Activated CD8-positive, alpha-beta T cell treated with anti-CD3 and anti-CD28 coated beads for 36 hours (primary cell): ENCODE results near the gene ABHD8. TPM values are rescaled to one million over a fixed set of nuclear protein-coding genes. Genes with fewer than 3 reads are reported as not detected.
A peak's percentile ranks its signal among the peaks of the same experiment; 100 is the strongest.

ENCODE experiments used
- ATAC-seq: fragments of 200-7000 bp; cut with Tn5 transposase; one replicate; pipeline ENCODE4 v1.10.0; 2021; ENCODE audit warnings: mild to moderate bottlenecking, moderate library complexity
- CTCF ChIA-PET: fragments of 350-600 bp; sonication (Branson Sonifier 250); formaldehyde crosslinking; loops from one replicate; lab custom pipeline; 2021; ENCODE audit warnings: antibody characterized with exemption; lab: Charles Lee
- POLR2A ChIA-PET: fragments of 350-600 bp; sonication (Branson Sonifier 250); formaldehyde crosslinking; loops from one replicate; lab custom pipeline; 2021; ENCODE audit warnings: antibody characterized with exemption; lab: Charles Lee
- DNase-seq: peaks from one replicate; pipeline ENCODE4 v3.0.0-alpha.2; 2020
- H3K27ac Mint-ChIP-seq: one replicate; pipeline ENCODE4 v1.8.0; 2021; ENCODE audit warnings: mild to moderate bottlenecking, mixed read lengths
- H3K27me3 Mint-ChIP-seq: one replicate; pipeline ENCODE4 v1.8.0; 2021; ENCODE audit warnings: mixed read lengths
- H3K36me3 Mint-ChIP-seq: one replicate; pipeline ENCODE4 v1.8.0; 2021; ENCODE audit warnings: low read depth, mixed read lengths
- H3K4me1 Mint-ChIP-seq: one replicate; pipeline ENCODE4 v1.8.0; 2021; ENCODE audit warnings: low read depth, mixed read lengths
- H3K4me3 Mint-ChIP-seq: one replicate; pipeline ENCODE4 v1.8.0; 2021; ENCODE audit warnings: mild to moderate bottlenecking, moderate library complexity, mixed read lengths
- H3K9me3 Mint-ChIP-seq: one replicate; pipeline ENCODE4 v1.8.0; 2021; ENCODE audit warnings: mixed read lengths
- CTCF ChIP-seq: fragments of 200-600 bp; IDR thresholded peaks from one replicate; pipeline ENCODE4 v1.8.0; 2022; ENCODE audit warnings: antibody characterized with exemption, mild to moderate bottlenecking
- intact Hi-C: fragments of 100-400 bp; cut with micrococcal nuclease; formaldehyde crosslinking; loops from one replicate; pipeline ENCODE4 v1.10.0; 2022
- total RNA-seq, 2 experiments: library from RNA; stranded (reverse); gene quantifications; one replicate each; pipeline ENCODE4 v1.2.3, GENCODE V29; 2021

The ABHD8 gene
- total RNA-seq, 2 experiments from 2014 or later, result 5.0 to 6.0 TPM

- peak within 1 kb of the TSS; percentile 95 for H3K27ac Mint-ChIP-seq
- ATAC-seq (peak; percentile 83), DNase-seq (peak; percentile 100)
- no peak for TF ChIP-seq CTCF
- POLR2A ChIA-PET, result interaction anchor here (0.5 to 2.5 kb wide), 9 partner anchors 15 to 82 kb away, joined by 3 to 7 read pairs (median 4); no protein-coding TSS in a partner anchor
- peaks cover 4% of the 10 kb centered on the region for H3K36me3 Mint-ChIP-seq
- CTCF ChIA-PET, result interaction anchor here (0.8 to 1.8 kb wide), 11 partner anchors 17 to 624 kb away, joined by 3 to 7 read pairs (median 4); partner anchors contain the start of genes BABAM1, BST2 and CCDC124
- no peaks in the 10 kb centered on the region for H3K9me3 Mint-ChIP-seq
- no peaks in the 10 kb centered on the region for H3K27me3 Mint-ChIP-seq
- H3K4me3 Mint-ChIP-seq, result peak within 1 kb of the TSS; percentile 96
- intact Hi-C loops, result no loop called here
- H3K4me1 Mint-ChIP-seq, result peaks cover 31% of the 10 kb centered on the region
These were observed 6.2 kb upstream of the ABHD8 start, which contains the start of gene DDA1 for GRCh38 chr19:17309198-17309964. Gene DDA1 (plus strand): TSS chr19:17309563. CDS start chr19:17309655, 92 bp downstream.

- Mint-ChIP-seq H3K27ac (no peak overlapping the region), H3K27me3 (no peaks in the 10 kb centered on the region), H3K4me3 (peak overlapping the region; percentile 87), H3K9me3 (no peaks in the 10 kb centered on the region), H3K4me1 (peaks cover 39% of the 10 kb centered on the region), H3K36me3 (peaks cover 2% of the 10 kb centered on the region)
- no peak for ATAC-seq
- CTCF ChIA-PET, result interaction anchor here (1.5 to 1.8 kb wide), 3 partner anchors 15 to 188 kb away, joined by 4 to 7 read pairs (median 6); no protein-coding TSS in a partner anchor
- intact Hi-C loops, result no loop called here
- POLR2A ChIA-PET, result interaction anchor here (0.7 to 2.5 kb wide), 2 partner anchors 15 to 30 kb away, joined by 3 to 7 read pairs; no protein-coding TSS in a partner anchor
- TF ChIP-seq CTCF, result no peak
- DNase-seq, result no peak
These were observed 4.7 kb upstream of the ABHD8 start for GRCh38 chr19:17307876-17308377.

GRCh38 chr19:17306285-17306714 is 3.1 kb upstream of the ABHD8 start:
- no peaks in the 10 kb centered on the region for H3K27me3 Mint-ChIP-seq
- intact Hi-C loops, result no loop called here
- H3K36me3 Mint-ChIP-seq, result peaks cover 2% of the 10 kb centered on the region
- H3K4me3 Mint-ChIP-seq, result peak overlapping the region; percentile 87
- TF ChIP-seq CTCF, result no peak
- ATAC-seq (no peak), DNase-seq (no peak)
- POLR2A ChIA-PET, result interaction anchor here (0.6 to 5.3 kb wide), 6 partner anchors 13 to 82 kb away, joined by 3 to 28 read pairs (median 4); no protein-coding TSS in a partner anchor
- no peaks in the 10 kb centered on the region for H3K9me3 Mint-ChIP-seq
- CTCF ChIA-PET, result interaction anchor here (0.6 to 1.5 kb wide), 6 partner anchors 13 to 190 kb away, joined by 3 to 4 read pairs (median 4); no protein-coding TSS in a partner anchor
- H3K4me1 Mint-ChIP-seq, result peaks cover 39% of the 10 kb centered on the region
- H3K27ac Mint-ChIP-seq, result peak overlapping the region; percentile 92

- Mint-ChIP-seq H3K4me3 (peak within 1 kb of the TSS; percentile 87), H3K4me1 (peaks cover 37% of the 10 kb centered on the region), H3K36me3 (peaks cover 2% of the 10 kb centered on the region), H3K27me3 (no peaks in the 10 kb centered on the region), H3K27ac (peak within 1 kb of the TSS; percentile 92), H3K9me3 (no peaks in the 10 kb centered on the region)
- peak; percentile 81 for TF ChIP-seq CTCF
- CTCF ChIA-PET, result interaction anchor here (0.6 to 3.1 kb wide), 17 partner anchors 8 to 237 kb away, joined by 3 to 27 read pairs (median 3); partner anchors contain the start of genes ANKLE1 and OCEL1
- POLR2A ChIA-PET, result interaction anchor here (0.7 to 5.3 kb wide), 8 partner anchors 12 to 82 kb away, joined by 3 to 28 read pairs (median 4); no protein-coding TSS in a partner anchor
- DNase-seq (peak; percentile 98), ATAC-seq (peak; percentile 68)
- intact Hi-C loops, result no loop called here
These were observed 2.5 kb upstream of the ABHD8 start, which contains the start of gene MRPL34 for GRCh38 chr19:17305517-17306284. Gene MRPL34 (plus strand): TSS chr19:17305872. CDS start chr19:17305893, 21 bp downstream.
